DOHH2 (cell line): ENCODE results near the gene GRIA2.

Experiments
- CTCF ChIP-seq: fragments of 200-600 bp; sonication (generic); IDR thresholded peaks from one replicate; pipeline ENCODE4 v1.5.1; 2014; ENCODE audit warnings: antibody characterized with exemption, mild to moderate bottlenecking, low read depth, low read length; ENCODE audit not compliant: poor library complexity, severe bottlenecking
- EZH2phosphoT487 ChIP-seq: fragments of 200-600 bp; sonication (generic); IDR thresholded peaks from 2 replicates; pipeline ENCODE4 v1.6.1; 2017; ENCODE audit warnings: borderline replicate concordance, mild to moderate bottlenecking, antibody characterized with exemption, low read length, moderate library complexity, mixed read lengths

- TF ChIP-seq CTCF (no peak), EZH2phosphoT487 (no peak)
These were observed 4.6 kb downstream of the GRIA2 start for GRCh38 chr4:157225096-157225495.
